ENCODE results near the gene ZNF628.

Gene ZNF628

GRCh38 chr19:55482967-55483705 lies 6.7 kb downstream of the ZNF628 start:
- Histone ChIP-seq H3K36me3 (ENCODE audit: control insufficient read depth, insufficient read depth, low read length) (peaks cover 8% of the 10 kb centered on the region), H3K4me1 (ENCODE audit: control insufficient read depth, insufficient read depth, low read length) (peaks cover 14% of the 10 kb centered on the region), H3K4me3 (ENCODE audit: low read depth, low read length) (no peak overlapping the region), H3K9me3 (ENCODE audit: control insufficient read depth, insufficient read depth, low read length) (no peaks in the 10 kb centered on the region), H3K9ac (ENCODE audit: low read depth, low read length) (no peak overlapping the region), H3K27me3 (ENCODE audit: control insufficient read depth, insufficient read depth, low read length) (no peaks in the 10 kb centered on the region)

- no peaks in the 10 kb centered on the region for H3K9me3 ChIP-seq (ENCODE audit: control insufficient read depth, insufficient read depth, low read length)
- H3K4me3 ChIP-seq (ENCODE audit: low read depth, low read length): peak overlapping the region; percentile 75
- peaks cover 8% of the 10 kb centered on the region for H3K36me3 ChIP-seq (ENCODE audit: control insufficient read depth, insufficient read depth, low read length)
- peak overlapping the region; percentile 47 for H3K9ac ChIP-seq (ENCODE audit: low read depth, low read length)
- no peaks in the 10 kb centered on the region for H3K27me3 ChIP-seq (ENCODE audit: control insufficient read depth, insufficient read depth, low read length)
- H3K4me1 ChIP-seq (ENCODE audit: control insufficient read depth, insufficient read depth, low read length): peaks cover 16% of the 10 kb centered on the region
Measured at GRCh38 chr19:55483706-55484592, 7.5 kb downstream of the ZNF628 start.

GRCh38 chr19:55484593-55485438 lies 8.4 kb downstream of the ZNF628 start, which contains the start of gene NAT14:
TSS of gene NAT14 (plus strand) at chr19:55485188. CDS start at chr19:55485709, 521 bp downstream.
- Histone ChIP-seq H3K36me3 (ENCODE audit: control insufficient read depth, insufficient read depth, low read length) (peaks cover 8% of the 10 kb centered on the region), H3K27me3 (ENCODE audit: control insufficient read depth, insufficient read depth, low read length) (no peaks in the 10 kb centered on the region), H3K4me1 (ENCODE audit: control insufficient read depth, insufficient read depth, low read length) (peaks cover 19% of the 10 kb centered on the region), H3K9me3 (ENCODE audit: control insufficient read depth, insufficient read depth, low read length) (no peaks in the 10 kb centered on the region), H3K4me3 (ENCODE audit: low read depth, low read length) (peak within 1 kb of the TSS; percentile 75), H3K9ac (ENCODE audit: low read depth, low read length) (peak within 1 kb of the TSS; percentile 65)

GRCh38 chr19:55485439-55486011 lies 9.1 kb downstream of the ZNF628 start:
- Histone ChIP-seq H3K4me3 (ENCODE audit: low read depth, low read length) (peak overlapping the region; percentile 75), H3K4me1 (ENCODE audit: control insufficient read depth, insufficient read depth, low read length) (peaks cover 19% of the 10 kb centered on the region), H3K27me3 (ENCODE audit: control insufficient read depth, insufficient read depth, low read length) (no peaks in the 10 kb centered on the region), H3K36me3 (ENCODE audit: control insufficient read depth, insufficient read depth, low read length) (peaks cover 8% of the 10 kb centered on the region), H3K9ac (ENCODE audit: low read depth, low read length) (peak overlapping the region; percentile 65), H3K9me3 (ENCODE audit: control insufficient read depth, insufficient read depth, low read length) (no peaks in the 10 kb centered on the region)

- H3K36me3 ChIP-seq (ENCODE audit: control insufficient read depth, insufficient read depth, low read length): peaks cover 8% of the 10 kb centered on the region
- no peak overlapping the region for H3K9ac ChIP-seq (ENCODE audit: low read depth, low read length)
- no peaks in the 10 kb centered on the region for H3K27me3 ChIP-seq (ENCODE audit: control insufficient read depth, insufficient read depth, low read length)
- H3K4me1 ChIP-seq (ENCODE audit: control insufficient read depth, insufficient read depth, low read length): peaks cover 17% of the 10 kb centered on the region
- no peaks in the 10 kb centered on the region for H3K9me3 ChIP-seq (ENCODE audit: control insufficient read depth, insufficient read depth, low read length)
- peak overlapping the region; percentile 75 for H3K4me3 ChIP-seq (ENCODE audit: low read depth, low read length)
Measured at GRCh38 chr19:55486043-55486970, 9.9 kb downstream of the ZNF628 start.

GRCh38 chr19:55486971-55487923 lies 10.8 kb downstream of the ZNF628 start:
- H3K9me3 ChIP-seq (ENCODE audit: control insufficient read depth, insufficient read depth, low read length): no peaks in the 10 kb centered on the region
- peak overlapping the region; percentile 18 for H3K4me3 ChIP-seq (ENCODE audit: low read depth, low read length)
- peaks cover 17% of the 10 kb centered on the region for H3K4me1 ChIP-seq (ENCODE audit: control insufficient read depth, insufficient read depth, low read length)
- H3K27me3 ChIP-seq (ENCODE audit: control insufficient read depth, insufficient read depth, low read length): no peaks in the 10 kb centered on the region
- peaks cover 8% of the 10 kb centered on the region for H3K36me3 ChIP-seq (ENCODE audit: control insufficient read depth, insufficient read depth, low read length)
- H3K9ac ChIP-seq (ENCODE audit: low read depth, low read length): no peak overlapping the region

- H3K4me1 ChIP-seq (ENCODE audit: control insufficient read depth, insufficient read depth, low read length): peaks cover 17% of the 10 kb centered on the region
- peak within 1 kb of the TSS; percentile 70 for H3K9ac ChIP-seq (ENCODE audit: low read depth, low read length)
- H3K36me3 ChIP-seq (ENCODE audit: control insufficient read depth, insufficient read depth, low read length): peaks cover 2% of the 10 kb centered on the region
- H3K9me3 ChIP-seq (ENCODE audit: control insufficient read depth, insufficient read depth, low read length): no peaks in the 10 kb centered on the region
- H3K4me3 ChIP-seq (ENCODE audit: low read depth, low read length): peak within 1 kb of the TSS; percentile 46
- H3K27me3 ChIP-seq (ENCODE audit: control insufficient read depth, insufficient read depth, low read length): no peaks in the 10 kb centered on the region
Measured at GRCh38 chr19:55487924-55488687, 11.7 kb downstream of the ZNF628 start, which contains the start of gene SSC5D. TSS of gene SSC5D (plus strand) at chr19:55488436. CDS start at chr19:55488590, 154 bp downstream.

GRCh38 chr19:55488986-55489710 lies 12.7 kb downstream of the ZNF628 start:
- Histone ChIP-seq H3K4me3 (ENCODE audit: low read depth, low read length) (no peak overlapping the region), H3K9me3 (ENCODE audit: control insufficient read depth, insufficient read depth, low read length) (no peaks in the 10 kb centered on the region), H3K9ac (ENCODE audit: low read depth, low read length) (peak overlapping the region; percentile 70), H3K4me1 (ENCODE audit: control insufficient read depth, insufficient read depth, low read length) (peaks cover 17% of the 10 kb centered on the region), H3K27me3 (ENCODE audit: control insufficient read depth, insufficient read depth, low read length) (no peaks in the 10 kb centered on the region), H3K36me3 (ENCODE audit: control insufficient read depth, insufficient read depth, low read length) (no peaks in the 10 kb centered on the region)
